GM19351 (cell line): ENCODE data around the gene NCKAP5L.
"Not testable (repeated sequence)": the region's sequence is repeated elsewhere in the genome, so short reads cannot be mapped to it uniquely, and the experiment has no call there.

Experiments used
- ATAC-seq: cut with Tn5 transposase; IDR thresholded peaks from one replicate; pipeline ENCODE4 v1.9.1; 2021; ENCODE audit warnings: mild to moderate bottlenecking, moderate library complexity; ENCODE audit not compliant: unreplicated experiment

Gene NCKAP5L

GRCh38 chr12:49783917-49784676 lies 44.1 kb downstream of the NCKAP5L start:
- no peak for ATAC-seq

DNA sequence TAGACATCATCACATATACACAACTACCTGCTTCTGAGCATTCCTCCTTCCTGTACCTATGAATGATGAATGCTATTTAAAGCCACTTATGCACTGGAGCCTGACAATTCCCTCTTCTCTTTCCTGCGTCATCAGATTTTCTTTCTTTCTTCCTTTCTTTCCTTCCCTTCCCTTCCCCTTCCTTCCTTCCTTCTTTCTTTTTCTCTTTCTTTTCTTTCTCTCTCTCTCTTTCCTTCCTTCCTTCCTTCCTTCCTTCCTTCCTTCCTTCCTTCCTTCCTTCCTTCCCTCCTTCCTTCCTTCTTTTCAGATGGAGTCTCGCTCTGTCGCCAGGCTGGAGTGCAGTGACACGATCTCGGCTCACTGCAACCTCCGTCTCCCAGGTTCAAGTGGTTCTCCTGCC lies 47.3 kb downstream of the NCKAP5L start:
- ATAC-seq: not testable (repeated sequence)

GRCh38 chr12:49779581-49779980 lies 48.6 kb downstream of the NCKAP5L start:
- ATAC-seq: no peak

DNA sequence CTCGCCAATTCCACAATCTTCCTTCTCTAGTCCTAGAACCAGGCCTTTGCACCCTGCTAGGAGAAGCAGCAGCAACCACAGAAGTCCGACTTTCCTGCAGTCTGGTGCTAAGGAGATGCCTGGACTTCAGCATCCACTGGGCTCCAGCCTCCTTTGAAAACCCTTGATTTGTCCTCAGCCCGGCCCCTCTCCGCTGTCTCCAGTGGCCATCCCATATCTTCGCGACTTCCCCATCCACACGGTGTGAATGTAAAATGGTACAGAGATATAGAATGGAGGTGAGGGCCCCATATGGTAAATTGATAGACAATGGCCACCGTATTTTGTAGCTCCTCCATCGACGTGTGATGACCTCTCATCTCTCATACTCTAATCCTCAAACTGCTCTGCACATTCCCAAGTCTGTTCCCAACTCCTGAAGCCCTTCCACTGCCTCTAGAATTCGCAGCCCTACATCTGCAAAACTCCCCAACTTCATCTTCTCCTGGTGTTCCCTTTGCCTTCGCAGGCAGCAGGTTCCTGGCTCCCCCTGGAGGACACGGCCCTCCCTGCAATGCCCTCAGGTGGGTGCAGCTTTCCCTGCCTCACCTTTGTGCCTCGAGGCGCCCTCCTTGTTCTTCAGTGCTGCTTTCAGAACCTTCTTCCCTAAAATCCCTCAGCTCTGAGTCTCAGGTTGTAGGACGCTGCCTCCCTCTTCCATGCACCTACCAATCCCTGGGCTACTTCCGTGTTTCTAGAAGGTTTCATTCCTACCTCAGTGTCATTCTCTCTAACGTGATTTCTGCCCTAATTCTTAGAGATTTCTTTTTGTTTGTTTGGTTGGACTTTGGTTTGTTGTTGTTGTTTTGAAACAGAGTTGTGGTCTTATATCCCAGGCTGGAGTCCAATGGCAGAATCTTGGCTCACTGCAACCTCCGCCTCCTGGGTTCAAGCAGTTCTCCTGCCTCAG lies 50.1 kb downstream of the NCKAP5L start:
- no peak for ATAC-seq

DNA sequence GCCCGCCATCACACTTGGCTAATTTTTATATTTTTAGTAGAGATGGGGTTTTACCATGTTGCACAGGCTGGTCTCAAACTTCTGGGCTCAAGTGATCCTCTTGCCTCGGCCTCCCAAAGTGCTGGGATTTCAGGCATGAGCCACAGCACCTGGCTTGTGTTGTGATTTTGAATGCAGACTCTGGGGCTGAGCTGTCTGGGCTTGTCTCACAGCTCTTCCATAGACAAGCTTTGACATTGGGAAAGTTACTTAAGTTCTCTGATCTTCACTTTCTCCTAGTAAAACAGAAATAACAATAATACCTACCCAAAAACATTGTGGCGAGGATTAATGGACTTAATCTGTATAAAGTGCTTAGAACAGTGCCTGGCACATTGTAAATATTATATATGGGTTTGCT lies 50.9 kb downstream of the NCKAP5L start:
- no peak for ATAC-seq

DNA sequence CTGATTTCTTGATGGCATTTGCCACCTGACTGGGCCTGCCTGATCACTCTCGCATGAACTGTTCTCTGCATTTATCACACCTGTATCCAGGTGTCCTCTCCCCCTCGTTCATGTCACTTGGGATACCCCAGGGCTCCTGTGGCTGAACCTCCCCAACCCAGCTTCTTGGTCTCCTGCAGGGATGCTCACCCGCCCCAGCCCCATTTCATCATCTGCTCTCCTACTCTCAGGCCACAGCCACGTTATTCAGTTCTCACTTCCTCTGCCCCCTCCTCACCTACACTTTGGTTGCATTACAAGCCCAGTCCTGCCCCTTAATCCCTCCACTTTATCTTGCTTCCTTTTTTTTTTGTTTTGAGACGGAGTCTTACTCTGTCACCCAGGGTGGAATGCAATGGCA lies 51.4 kb downstream of the NCKAP5L start:
- no peak for ATAC-seq

- ATAC-seq: peak; percentile 53
These were observed 51.8 kb downstream of the NCKAP5L start for GRCh38 chr12:49776413-49776812.

- ATAC-seq: not testable (repeated sequence)
These were observed 55.1 kb downstream of the NCKAP5L start for GRCh38 chr12:49773102-49773501.

- ATAC-seq: no peak
These were observed 60.9 kb downstream of the NCKAP5L start for GRCh38 chr12:49767333-49767732.

DNA sequence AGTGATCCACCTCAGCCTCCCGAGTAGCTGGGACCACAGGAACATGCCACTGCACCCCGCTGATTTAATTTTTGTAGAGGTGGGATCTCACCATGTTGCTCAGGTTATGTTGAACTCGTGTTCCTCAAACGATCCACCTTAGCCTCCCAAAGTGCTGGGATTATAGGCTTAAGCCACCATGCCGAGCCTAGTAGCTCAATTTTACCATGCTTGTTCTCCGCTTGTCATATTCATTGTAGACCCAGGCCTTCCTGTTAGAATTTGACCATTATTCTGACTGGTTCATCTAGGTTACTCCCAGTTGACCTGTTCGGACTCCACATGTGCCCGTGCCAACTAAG lies 62.1 kb downstream of the NCKAP5L start:
- ATAC-seq: no peak

GRCh38 chr12:49764126-49764525 lies 64.1 kb downstream of the NCKAP5L start:
- no peak for ATAC-seq

GRCh38 chr12:49763006-49763591 lies 65.1 kb downstream of the NCKAP5L start:
- no peak for ATAC-seq

DNA sequence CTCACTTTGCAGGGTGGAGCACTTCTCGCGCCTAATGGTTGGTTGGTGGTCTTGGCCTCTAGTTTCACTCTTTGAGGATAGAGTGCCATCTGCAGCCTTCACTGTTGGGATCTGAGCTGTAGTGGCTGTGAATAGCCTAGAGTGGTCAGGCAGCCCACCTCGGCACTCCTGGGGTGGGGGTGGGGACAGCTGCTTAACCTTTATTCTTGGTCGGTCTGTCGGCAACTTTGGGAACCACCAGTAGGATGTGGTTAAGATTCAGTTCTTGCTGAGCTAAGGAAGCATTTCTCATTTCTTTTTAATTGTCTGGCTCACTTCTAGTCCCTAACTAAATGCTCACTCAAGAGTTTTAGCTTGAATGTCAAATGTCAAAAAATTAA lies 65.8 kb downstream of the NCKAP5L start:
- no peak for ATAC-seq

DNA sequence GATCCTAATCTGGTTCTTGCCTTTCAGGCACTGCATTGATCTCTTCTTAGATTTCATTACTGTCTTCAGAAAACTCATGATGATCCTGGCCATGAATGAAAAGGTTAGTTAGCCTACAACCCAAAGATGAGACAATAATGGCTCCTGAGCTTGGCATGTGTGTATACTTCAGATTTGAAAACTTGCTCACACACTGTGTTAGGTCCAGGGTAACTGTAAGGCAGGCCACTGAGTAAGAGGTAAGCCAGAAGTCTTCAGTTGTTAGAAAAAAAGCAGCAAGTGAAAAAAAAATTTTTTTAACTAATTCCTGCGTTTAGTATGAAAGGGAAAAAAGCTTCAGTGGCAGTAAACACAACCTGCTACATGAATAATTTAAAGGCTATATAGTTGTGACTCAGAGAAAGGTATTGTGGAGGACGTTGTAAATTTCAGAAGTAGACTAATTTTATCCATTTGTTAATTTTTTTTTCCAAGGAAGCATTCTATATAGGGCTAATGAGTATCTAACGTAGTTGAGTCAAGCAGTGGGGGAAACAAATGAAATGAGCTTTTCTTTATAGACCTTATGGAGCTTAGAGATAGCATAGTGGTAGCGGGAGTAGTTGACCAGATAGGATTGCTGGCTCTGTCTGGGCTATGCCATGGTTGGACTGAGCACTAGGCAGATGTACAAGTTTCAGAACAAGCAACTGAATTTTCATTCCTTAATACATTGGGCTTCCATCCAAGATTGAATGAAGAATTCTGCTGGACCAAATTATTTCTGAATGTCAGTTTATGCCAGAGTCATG lies 66.3 kb downstream of the NCKAP5L start:
- ATAC-seq: no peak

DNA sequence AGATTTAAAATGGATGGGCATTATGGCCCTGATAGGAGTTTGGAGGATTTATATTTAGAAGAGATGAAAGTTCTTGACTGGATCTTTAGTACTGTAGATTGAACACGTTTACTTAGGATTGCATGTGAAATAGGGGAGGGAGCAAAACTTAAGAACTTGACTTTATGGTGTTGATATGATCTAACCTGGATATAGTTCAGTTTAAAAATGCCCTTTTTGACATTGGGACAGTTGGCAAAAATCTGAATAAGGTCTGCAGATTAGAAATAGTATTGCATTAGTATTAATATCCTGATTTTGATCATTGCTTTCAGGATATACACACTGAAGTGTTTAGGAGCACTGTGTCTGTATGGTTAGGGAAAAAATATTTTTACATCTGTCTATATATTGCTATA lies 77.2 kb downstream of the NCKAP5L start:
- ATAC-seq: no peak

- peak; percentile 68 for ATAC-seq
These were observed 77.9 kb downstream of the NCKAP5L start for GRCh38 chr12:49750027-49750995.

DNA sequence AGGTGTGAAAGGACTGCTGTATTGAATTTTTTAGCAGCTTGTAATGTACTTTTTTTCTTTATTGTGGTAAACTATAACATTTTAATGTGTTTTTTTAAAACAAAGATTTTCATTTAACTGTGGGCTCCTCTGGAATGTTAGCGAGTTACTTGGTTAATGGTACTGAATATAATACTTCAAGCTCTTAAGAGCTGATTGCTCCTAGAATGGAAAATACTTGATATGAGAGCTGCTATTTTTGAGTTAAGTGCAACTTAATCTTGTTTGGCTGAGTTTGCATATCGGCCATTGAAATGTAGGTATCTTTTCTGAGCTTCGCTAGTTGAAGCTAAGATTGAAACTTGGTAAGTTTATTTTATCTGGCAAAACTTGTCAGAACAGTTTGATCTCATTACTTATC lies 79.4 kb downstream of the NCKAP5L start:
- ATAC-seq: no peak

DNA sequence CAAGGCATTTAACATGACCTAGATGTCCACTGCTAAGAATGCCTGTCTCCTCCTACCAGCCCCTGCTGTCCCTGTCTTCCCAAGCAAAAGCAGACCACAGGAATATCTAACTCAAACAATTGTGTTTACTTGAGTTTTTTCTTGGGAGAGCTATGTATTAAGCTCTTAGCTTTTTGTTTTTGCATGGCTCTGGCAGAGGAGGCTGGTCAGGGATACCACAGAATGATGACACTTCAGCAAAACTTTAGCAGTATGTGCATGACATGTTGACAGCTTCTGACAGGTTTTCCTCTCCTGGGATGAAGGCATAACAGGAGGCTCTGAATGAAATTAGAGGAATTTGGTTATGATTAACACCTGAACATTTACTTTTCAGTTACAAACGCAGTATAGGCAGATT lies 79.9 kb downstream of the NCKAP5L start:
- no peak for ATAC-seq

DNA sequence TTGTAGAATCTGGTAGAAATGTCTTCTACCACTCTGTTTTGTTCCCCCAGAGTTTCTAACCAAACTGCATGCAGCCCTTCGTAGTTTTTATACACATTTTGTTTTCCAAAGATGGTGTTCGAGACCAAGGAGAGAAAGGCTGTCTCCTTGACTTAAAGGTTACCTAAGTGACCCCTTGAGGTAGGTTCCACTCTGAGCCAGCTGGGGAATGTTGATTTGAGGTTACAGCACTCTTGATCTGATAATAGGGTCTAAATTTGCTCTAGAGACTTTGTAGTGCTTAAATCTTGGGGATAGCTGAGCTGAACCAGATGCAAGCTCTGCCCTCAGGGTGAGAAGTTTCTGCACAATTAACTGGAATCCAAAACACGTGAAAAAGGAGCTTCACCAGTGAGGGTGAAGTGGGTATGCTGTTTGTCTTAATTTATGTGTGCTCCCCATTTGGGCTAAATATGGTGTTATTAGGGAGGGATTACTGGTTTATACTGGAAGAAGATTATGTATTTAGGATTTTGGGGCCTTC lies 83.8 kb downstream of the NCKAP5L start:
- no peak for ATAC-seq
